Germinal center (tissue), 1 donor: ENCODE data around the gene POF1B.
"Not testable (repeated sequence)": the region's sequence is repeated elsewhere in the genome, so short reads cannot be mapped to it uniquely, and the experiment has no call there.

Experiments used
- DNase-seq: peaks from one replicate; pipeline ENCODE4 v3.0.0; 2012; ENCODE audit warnings: mixed read lengths, low spot score

Gene POF1B, protein sequence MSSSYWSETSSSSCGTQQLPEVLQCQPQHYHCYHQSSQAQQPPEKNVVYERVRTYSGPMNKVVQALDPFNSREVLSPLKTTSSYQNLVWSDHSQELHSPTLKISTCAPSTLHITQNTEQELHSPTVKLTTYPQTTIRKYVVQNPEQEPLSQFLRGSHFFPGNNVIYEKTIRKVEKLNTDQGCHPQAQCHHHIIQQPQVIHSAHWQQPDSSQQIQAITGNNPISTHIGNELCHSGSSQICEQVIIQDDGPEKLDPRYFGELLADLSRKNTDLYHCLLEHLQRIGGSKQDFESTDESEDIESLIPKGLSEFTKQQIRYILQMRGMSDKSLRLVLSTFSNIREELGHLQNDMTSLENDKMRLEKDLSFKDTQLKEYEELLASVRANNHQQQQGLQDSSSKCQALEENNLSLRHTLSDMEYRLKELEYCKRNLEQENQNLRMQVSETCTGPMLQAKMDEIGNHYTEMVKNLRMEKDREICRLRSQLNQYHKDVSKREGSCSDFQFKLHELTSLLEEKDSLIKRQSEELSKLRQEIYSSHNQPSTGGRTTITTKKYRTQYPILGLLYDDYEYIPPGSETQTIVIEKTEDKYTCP

GRCh38 chrX:85379174-85379907 is at the start of gene POF1B:
Gene POF1B, minus strand, starts transcription at chrX:85379665. Its CDS starts 211 bp downstream, at chrX:85379454.
- no peak for DNase-seq

- no peak for DNase-seq
These were observed 49.6 kb upstream of the POF1B start for GRCh38 chrX:85429066-85429465.

GRCh38 chrX:85419293-85419692 is 39.8 kb upstream of the POF1B start:
- no peak for DNase-seq

DNA sequence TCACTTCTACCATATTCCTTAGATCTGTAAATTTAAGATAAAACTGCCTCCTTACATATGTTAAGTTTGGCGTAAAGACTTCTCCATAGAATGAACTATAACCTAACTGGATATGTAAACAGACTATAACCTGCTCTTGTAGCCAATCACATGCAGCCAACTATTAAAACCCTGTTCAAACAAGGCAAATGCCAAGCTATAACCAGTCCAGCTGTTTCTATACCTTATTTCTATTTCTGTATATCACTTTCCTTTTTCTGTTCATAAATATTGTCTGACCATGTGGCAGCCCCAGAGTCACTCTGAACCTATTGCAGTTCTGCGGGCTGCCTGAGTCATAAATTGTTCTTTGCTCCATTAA is 12.4 kb upstream of the POF1B start:
- no peak for DNase-seq

DNA sequence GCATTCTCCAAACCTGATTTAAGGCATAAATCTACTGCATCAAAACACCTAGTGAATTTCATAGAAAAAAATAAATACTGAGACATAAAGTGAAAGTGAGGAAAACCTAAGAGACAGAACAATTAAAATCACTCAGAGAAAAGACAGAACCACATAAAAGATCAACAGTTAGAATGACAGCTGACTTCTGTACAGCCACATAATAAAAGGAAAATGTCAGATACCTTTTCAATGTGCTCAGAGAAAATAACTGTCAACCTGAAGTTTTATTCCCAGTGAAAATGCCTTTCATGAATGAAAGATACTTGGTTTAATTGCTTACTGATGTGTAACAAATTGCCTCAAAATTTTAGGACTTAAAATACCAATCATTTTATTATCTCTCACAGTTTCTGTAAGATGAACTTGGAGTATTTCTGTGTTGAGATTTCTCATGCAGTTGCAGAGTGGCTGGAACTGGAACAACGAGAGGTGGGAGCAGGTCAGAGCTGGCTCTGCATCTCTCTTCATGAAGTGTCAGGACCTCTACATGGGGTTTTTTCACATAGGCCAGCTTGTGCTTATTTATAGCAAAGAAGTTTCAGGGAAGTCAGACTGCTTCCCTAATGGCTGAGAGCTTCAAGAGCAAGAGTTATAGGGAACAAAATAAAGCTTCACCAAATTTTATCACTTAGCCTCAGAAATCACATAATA is 11.9 kb upstream of the POF1B start:
- no peak for DNase-seq

- no peak for DNase-seq
These were observed 2.1 kb upstream of the POF1B start for GRCh38 chrX:85381602-85382001.

DNA sequence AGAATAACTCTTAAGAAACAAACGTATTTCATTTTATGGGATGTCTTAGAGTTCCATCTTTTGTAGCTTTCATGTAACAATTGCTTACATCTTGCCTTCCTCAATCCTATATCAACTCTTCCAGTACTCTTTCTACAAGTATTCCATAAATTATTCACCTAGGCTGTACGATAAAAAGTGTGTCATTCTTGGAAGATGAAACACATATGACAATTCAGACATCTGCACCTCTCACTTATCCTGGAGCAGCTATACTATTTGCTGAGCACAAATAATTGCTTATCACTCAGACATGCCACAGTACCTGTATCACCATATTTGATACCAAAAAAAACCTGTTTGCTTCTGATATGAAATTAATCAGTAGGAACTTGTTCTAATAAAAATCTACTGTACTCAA is 1.0 kb downstream of the POF1B start:
- DNase-seq: no peak

DNA sequence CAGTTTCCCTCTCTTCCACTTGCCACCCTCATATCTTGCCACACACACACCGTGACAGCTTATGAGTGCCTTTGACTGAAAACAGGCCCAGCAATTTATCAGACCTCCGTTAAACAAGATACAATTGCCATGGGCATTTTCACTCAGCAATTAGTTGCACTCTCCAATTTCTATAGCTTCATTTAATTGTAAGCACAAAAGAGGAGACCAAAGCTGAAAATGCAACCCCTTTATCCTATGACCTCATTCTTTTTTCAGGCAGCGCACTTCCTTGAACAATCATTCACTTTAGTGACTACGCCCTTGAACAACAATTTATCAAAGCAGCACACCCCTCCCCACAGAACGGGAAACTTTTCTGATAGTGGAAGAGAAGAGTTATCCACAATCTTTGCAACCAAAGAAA is 4.1 kb downstream of the POF1B start:
- no peak for DNase-seq

DNA sequence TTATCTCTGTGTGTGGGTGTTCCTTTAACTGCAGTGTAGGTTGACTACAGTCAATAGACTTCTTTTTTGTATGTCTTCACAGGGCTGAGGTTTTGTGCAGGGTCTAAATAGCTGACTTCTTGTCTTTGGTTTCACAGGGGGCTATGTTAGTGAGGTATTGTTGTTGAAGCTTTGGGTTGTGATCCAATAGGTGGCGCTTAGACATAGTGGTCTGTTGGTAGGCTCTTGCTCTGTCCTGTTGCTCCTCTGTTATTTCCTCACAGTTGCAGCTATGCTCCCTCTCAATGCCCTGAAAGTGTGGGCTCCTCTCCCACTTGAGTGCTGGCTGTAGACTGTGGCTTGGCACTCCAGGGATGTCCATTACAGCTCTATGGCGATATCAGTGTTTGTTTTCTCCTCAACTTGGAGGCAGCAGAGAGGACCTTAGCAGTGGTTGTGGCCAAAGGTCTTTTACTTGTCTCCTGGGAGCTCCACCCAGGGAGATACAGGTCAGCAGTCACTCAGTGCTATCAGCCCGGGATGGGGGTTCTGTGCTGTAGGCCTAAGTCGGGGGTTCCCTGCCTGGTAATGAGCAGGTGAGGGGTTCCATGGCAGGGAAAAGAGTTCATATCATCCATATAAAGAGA is 14.0 kb downstream of the POF1B start:
- no peak for DNase-seq

- DNase-seq: no peak
These were observed 20.4 kb downstream of the POF1B start for GRCh38 chrX:85359051-85359450.

DNA sequence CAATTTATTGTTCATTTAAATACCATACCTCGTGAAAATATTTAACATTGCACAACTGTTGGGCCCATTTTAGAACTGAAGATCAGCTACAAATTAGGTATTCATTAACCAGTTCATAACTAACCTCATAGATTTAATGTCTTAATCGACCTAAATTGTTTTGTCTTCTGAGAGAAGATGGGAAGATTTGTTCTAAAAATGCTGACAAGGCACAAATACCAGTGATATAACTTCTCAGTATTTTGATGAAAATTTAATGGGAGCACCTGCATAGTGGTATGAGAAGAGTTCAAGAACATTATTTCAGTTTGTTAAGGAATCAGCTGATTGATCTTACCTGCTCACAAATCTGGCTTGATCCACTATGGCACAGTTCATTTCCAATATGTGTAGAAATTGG is 33.9 kb downstream of the POF1B start:
- no peak for DNase-seq

DNA sequence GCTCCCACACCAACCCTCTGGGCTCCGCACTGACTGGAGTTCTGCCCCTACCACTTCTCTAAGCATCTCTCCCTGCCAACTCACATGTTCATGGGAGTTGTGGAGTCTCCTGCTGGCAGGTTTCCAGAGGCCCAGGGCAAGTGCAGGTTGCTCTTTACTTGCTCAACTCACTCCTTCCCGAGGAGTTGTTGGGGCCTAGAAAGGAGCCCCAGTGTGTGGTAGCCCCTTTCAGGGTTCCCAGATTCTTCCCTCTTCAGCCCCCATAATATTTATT is 52.5 kb downstream of the POF1B start:
- DNase-seq: no peak

- DNase-seq: no peak
These were observed 53.0 kb downstream of the POF1B start for GRCh38 chrX:85326234-85327059.

DNA sequence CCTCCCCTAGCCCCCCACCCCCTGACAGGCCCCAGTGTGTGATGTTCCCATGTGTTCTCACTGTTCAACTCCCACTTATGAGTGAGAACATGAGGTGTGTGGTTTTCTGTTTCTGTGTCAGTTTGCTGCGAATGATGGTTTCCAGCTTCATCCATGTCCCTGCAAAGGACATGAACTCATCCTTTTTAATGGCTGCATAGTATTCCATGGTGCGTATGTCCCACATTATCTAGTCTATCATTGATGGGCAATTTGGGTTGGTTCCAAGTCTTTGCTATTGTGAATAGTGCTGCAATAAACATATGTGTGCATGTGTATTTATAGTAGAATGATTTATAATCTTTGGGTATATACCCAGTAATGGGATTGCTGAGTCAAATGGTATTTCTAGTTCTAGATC is 68.1 kb downstream of the POF1B start:
- DNase-seq: not testable (repeated sequence)

- DNase-seq: no peak
These were observed 69.7 kb downstream of the POF1B start for GRCh38 chrX:85309717-85310116.

DNA sequence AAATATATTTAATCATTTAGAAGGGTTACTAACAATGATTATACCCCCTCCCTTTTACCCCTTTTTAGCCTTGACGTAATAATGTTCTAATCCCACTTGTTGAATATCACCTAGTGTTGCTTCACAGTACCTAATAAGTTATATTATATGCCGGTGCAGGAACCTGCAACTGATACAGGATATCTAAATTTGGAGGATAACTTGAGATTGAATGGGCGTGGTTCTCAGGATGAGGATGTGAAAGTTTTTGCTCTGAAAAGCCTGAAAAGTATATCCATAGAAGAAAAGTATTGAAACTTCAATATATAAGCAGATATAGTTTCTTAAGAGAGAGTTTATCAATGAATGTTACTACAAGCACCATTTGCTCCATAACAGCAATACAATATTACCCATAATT is 75.9 kb downstream of the POF1B start:
- no peak for DNase-seq

GRCh38 chrX:85288992-85289723 is 90.3 kb downstream of the POF1B start:
- DNase-seq: no peak

- not testable (repeated sequence) for DNase-seq
These were observed 94.2 kb downstream of the POF1B start for GRCh38 chrX:85285286-85285685.

- peak; percentile 1 for DNase-seq
These were observed 134.8 kb downstream of the POF1B start for GRCh38 chrX:85244450-85245211.
